HG03039 (cell line): ENCODE measurements around the gene GPER1.
"Not testable (repeated sequence)": the region's sequence is repeated elsewhere in the genome, so short reads cannot be mapped to it uniquely, and the experiment has no call there.

Experiments
- ATAC-seq: cut with Tn5 transposase; IDR thresholded peaks from one replicate; pipeline ENCODE4 v1.9.1; 2021; ENCODE audit warnings: mild to moderate bottlenecking, moderate library complexity; ENCODE audit not compliant: unreplicated experiment

The GPER1 gene

DNA sequence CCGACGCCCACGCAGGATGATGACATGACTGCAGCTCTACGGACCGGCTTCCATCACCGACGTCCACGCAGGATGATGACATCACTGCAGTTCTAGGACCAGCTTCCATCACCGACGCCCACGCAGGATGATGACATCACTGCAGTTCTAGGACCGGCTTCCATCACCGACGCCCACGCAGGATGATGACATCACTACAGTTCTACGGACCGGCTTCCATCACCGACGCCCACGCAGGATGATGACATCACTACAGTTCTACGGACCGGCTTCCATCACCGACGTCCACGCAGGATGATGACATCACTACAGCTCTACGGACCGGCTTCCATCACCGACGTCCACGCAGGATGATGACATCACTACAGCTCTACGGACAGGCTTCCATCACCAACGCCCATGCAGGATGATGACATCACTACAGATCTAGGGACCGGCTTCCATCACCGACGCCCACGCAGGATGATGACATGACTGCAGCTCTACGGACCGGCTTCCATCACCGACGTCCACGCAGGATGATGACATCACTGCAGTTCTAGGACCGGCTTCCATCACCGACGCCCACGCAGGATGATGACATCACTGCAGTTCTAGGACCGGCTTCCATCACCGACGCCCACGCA, 28.6 kb downstream of the GPER1 start:
- not testable (repeated sequence) for ATAC-seq

DNA sequence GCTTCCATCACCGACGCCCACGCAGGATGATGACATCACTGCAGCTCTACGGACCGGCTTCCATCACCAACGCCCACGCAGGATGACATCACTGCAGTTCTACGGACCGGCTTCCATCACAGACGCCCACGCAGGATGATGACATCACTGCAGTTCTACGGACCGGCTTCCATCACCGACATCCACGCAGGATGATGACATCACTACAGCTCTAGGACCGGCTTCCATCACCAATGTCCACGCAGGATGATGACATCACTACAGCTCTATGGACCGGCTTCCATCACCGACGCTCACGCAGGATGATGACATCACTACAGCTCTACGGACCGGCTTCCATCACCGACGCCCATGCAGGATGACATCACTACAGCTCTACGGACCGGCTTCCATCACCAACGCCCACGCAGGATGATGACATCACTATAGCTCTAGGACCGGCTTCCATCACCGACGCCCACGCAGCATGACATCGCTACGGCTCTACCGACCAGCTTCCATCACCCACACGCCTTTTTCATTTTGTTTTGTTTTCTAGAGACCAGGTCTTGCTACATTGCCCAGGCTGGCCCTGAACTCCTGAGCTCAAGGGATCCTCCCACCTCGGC, 29.5 kb downstream of the GPER1 start:
- ATAC-seq, result no peak

DNA sequence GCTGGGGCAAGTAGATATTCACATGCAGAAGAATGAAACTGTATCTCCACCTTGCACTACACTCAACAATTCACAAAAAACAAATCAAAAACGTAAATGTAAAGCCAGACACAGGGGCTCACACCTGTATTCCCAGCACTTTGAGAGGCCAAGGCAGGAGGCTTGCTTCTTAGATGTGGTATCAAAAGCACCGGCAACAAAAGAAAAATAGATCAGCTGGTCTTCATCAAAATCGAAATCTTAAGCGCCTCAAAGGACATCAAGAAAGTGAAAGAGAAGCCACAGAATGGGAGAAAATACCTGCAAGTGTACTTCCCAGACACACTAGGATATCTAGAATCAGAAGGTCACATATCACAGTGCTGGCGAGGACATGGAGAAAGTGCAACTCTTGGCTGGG, 31.3 kb downstream of the GPER1 start:
- ATAC-seq, result no peak

DNA sequence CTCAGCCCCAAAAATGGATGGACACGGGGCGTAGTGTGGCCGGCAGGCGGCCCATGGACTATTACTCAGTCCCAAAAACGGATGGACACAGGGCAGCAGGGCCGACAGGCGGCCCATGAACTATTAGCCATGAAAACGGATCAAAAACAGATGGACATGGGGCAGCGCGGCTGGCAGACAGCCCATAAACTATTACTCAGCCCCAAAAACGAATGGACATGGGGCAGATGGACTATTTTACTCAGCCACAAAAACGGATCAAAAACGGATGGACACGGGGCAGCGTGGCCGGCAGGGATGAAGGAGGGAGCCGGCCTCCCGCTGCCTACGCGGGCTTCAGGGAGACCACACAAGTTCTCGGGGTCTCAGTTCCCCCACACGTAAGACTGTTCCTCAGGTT, 32.9 kb downstream of the GPER1 start:
- no peak for ATAC-seq

DNA sequence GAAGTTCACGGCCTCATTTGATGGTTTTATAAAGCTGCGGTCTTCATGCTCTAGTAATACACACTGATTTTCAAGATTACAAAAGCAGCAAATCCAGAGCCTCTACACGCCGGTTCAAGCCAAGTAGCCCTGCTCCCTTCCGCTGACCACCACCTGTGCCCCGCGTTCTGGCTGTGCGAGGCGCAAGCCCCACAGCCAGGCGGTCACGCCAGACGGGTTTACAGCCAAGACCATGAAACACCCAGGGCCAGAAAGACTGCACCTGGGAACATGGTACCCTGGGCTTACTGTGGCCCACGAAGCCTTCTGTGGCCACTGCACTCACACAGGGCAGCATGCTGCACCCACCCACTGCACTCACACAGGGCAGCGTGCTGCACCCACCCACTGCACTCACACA, 33.6 kb downstream of the GPER1 start:
- ATAC-seq, result no peak

DNA sequence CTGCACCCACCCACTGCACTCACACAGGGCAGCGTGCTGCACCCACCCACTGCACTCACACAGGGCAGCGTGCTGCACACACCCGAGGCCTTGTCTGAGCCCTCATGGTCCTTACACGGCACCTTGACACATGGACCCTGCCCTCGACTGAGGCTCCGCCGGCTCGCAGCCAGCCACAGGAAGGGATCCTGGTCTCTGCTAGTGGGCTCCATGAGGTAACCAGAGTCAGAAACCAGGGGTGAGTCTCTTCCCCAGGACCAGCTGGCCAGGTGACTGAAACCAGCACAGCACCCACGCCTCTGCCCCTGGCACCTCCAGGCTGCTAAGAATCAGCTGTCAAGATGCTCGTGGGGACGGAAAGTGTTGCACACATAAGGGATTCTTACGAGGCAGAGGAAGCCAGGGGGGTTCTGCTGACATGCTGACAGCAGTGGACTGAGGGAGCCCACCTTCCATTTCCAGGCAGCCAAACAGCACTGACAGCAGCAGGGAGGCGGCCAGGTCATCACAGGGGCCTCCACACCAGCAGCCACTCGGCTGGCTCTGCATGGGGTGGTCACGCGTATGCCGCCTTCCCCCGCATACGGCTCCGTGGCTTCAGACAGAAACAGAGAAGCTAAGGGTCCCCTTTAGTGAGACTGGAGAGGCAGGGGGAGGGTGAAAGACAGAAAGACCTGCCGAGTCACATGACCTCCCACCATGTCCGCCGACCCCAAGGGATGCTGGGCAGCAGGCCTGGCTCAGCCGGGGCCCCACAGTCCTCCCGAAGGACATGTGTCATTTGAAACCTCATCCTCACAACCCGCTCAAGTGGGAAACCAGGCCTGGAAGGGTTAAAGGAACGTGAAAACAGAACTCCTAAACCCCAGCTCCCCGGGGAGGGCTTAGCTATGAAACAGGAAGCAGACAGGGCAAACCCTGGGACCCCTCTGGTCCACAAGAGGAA, 34.2 kb downstream of the GPER1 start:
- ATAC-seq, result no peak

DNA sequence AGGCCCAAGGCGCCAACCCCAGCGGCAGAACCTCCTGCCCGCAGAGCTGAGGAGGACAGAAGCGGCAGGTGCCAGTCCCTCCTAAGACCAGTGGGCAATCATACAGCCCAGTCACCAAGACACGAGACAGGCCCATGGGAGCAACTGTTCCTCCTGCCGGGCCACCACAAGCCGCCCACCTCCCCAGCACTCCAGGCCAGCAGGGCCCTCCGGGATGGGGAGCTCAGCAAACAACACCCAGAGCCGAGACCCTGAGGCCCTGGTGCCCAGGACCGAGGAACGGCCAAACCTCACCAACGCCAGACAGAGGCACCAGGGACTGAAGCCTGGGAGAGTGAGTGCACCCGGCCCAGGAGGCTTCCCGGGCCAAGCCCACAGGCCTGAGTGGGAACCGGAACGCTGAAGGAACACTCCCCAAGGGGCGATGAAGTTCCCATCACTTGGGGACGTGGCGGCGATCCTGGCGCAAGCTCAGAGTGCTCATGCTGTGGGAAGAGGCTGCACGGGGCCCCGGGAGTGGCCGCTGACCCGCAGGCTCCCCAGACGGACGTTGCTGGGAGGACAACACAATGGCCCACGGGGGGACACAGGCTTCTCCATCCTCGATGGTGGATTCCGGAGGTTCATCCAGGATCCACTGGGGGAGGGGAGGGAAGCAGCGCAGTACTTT, 35.1 kb downstream of the GPER1 start:
- ATAC-seq, result no peak

DNA sequence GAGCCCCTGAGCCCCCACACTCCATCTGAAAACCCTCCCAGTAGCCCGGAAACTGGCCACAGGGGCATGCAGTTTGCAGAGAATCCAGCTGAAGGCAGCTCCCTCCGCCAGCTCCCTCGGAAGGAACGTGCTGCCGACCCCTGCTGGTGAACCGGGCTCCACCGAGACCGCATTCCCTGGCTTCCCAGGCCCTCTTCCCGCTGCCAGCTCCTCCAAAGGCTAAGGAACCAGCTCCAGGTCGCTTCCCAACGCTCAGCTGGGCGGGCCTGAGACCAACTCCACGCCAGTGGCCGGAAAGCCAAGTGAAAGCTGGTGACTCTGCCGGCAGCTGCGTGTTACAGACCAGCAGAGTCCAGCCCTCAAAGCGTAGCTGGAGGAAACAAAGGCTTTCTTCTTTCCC, 35.8 kb downstream of the GPER1 start:
- no peak for ATAC-seq

DNA sequence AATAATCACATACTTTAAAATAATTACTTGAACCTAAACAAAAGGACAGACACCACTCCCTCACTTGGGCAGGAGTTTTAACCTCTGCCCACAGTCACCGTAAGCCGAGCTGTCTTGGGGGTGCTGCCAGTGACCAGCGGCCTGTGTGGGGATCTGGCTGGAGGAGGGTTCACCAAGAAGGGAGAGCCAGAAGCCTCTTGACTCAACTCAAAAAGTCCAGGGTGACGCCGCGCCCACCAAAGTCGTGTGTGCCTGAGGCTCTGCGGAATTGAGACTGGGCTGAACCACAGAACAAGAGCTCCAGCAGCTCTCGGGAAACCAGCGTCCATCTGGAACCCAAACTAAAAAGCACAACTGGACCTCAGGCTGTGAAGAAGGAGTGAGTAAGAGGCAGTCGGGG, 36.3 kb downstream of the GPER1 start:
- no peak for ATAC-seq

DNA sequence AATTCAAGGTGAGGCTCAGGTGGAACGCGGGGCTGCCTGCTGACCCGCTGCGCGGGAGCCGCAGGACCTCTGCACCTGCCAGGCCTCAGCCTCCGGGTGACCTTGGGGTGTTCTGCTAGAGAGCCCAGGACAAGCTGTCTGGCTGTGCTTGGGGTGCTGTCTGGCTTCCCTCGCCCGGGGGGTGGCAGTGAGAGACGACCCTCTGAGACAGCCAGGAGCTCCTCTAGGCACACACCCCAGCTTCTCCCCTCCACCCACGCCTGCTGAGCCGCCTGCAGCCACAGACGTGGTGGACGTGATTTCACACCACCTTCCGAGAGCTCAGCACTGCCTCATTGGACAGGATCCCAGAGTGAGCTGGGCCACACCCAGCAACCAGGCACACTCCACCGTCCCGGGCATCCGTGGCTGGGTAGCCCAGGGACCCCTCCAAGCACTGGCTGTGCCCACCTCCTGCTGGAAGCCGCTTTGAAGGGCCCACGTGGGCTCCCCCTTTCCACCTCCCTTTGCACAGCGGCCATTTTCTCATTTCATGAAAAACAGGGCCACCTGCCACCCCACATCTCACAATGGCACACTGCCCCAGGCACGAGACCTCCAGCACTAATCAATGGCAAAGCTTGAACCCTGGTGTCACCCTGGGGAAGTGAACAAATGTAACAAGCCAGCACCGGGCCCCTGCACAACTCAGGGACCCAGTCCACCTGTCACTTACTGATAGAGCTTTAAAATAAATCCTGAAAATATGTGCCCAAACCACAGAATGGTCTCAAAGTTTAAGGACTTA, 37.1 kb downstream of the GPER1 start:
- ATAC-seq, result no peak

DNA sequence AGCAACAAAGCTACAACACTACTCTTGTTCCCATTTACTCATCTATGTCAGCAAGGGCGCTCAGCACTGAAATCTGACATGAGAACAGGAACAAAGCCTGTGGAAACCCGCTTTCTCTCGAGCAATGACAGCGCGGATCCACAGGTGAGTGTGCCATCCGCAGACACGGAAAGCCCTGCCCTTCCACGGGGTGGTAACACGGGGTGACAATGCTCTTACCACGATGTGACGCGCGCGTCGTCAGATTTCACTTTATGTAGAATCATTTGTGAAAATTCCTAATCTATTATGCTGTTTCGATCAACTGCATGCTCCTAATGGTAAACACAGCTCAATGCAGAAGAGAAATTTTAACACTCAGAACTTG, 37.7 kb downstream of the GPER1 start:
- no peak for ATAC-seq

DNA sequence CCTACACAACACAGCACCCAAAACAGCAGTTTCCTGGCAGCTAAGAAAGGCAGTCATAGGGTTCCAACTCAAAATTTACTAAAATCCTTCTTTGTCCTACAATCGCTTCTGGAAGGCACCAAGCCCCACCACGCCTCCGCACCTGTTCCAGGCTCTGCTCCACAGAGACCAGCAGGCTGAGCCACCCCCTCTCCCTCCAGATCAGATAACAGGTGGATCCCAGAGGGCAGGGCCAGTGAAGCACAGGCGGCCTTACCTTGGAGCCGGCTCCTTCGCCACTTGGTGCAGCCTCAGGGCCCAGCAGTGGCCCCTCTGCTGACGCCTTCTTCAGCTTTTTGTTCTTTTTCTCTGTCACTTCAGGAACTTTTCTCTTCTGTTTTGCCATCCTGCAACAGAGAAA, 39.1 kb downstream of the GPER1 start:
- ATAC-seq, result no peak

DNA sequence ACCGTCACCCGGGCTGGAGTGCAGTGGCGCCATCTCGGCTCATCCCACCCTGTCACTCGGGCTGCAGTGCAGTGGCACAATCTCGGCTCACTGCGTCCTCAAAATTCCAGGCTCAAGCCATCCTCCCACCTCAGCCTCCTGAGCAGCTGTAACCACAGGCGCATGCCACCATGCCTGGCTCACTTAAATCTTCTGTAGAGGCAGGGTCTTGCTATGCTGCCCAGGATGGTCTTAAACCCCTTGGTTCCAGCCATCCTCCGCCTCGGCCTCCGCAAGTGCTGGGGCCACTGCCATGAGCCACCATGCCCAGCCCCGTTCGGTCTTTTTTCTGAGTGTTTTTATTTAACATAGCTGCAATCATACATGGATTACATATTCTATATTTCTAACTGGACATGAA, 41.5 kb downstream of the GPER1 start:
- no peak for ATAC-seq

DNA sequence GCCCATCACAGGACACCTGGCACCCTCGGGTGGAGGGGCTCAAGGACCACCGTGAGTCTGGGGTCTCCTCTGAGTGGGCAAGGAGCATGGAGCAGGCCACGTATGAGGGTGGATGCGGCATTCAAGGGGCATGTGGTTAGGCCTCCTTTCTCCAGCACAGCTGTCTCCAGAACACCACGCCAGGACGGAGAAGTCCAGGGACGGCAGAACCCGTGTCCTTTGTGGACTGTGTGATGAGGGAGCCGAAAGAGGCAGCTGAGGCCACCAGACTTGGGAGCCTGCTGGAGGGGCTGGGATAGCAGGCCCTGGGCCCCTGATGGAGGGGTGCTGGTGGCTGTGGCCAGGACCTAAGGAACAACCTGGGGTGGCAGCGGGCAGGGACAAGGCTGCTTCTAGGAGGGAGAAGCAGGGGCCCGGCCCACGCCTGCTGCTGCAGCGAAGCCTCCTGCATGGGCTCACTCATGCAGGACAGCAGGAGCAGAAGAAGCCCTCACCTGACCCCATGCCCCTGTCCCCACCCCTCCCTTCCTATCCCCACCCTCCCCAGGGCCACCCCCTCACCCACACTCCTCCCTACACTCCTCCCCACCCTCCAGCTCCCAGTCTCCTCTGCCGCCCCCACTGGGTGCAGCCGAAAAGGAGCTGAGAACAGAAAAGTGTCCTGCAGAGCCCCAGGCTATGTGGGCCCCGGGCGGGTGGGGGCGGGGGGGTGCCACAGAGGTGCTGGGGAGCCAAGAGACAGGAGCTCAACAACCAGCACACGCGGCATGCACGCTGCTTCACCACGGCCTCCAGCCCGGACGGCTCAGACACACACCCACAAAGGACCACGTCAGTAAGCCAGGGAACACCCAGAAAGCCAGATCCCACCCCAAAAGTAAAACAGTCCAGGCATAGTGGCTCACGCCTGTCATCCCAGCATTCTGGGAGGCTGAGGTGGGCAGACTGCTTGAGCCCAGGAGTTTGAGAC, 42.4 kb downstream of the GPER1 start:
- ATAC-seq, result no peak

DNA sequence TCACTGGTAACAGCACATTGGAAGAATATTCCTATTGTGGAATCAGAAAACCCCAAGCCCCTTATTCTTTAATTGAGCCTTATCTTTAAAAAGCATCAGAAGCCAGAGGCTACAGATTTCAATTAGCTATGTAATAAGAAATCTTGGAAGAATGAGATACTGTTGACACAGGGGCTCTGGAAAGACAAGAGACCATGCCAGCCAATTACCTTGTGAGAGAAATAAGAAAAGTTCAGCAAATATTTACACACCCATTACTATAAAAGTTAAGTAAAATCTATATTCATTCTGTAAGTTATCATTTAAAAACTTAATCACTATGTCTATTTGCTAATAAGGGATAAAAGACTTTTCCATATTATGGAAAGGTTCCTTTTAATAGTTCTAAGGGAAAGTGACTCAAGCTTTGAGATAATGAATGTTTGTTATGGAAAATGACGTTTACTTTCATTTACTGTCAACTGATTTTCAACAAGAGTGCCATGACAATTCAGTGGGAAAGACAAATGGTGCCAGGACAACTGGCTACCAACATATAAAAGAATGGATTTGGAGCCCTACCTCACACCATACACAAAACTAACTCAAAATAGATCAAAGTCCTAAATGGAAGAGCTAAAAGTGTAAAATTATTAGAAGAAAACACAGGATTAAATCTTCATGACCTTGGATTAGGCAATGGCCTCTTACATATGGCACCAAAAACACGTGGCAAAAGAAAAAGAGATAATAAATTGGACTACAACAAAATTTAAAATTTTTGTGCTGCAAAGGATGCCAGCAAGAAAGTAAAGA, 43.8 kb downstream of the GPER1 start:
- ATAC-seq, result no peak

DNA sequence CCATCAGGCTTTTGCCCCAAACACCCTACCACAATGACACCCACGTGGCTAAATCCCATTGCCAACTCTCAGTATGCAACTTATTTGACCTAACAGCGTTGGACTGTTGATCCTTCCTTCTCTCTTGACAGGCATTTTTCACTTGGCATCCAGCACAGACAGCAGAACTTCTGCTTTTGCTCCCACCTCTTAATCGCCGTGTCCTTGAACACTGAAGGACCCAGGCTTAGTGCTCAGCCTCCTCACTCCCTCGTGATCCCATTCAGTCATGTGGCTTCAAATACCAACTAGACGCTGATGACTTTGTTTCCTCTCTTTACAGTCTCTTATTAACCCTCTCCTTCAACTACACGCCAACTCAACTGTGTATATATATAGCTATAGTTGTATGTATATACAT, 47.0 kb downstream of the GPER1 start:
- ATAC-seq, result no peak

DNA sequence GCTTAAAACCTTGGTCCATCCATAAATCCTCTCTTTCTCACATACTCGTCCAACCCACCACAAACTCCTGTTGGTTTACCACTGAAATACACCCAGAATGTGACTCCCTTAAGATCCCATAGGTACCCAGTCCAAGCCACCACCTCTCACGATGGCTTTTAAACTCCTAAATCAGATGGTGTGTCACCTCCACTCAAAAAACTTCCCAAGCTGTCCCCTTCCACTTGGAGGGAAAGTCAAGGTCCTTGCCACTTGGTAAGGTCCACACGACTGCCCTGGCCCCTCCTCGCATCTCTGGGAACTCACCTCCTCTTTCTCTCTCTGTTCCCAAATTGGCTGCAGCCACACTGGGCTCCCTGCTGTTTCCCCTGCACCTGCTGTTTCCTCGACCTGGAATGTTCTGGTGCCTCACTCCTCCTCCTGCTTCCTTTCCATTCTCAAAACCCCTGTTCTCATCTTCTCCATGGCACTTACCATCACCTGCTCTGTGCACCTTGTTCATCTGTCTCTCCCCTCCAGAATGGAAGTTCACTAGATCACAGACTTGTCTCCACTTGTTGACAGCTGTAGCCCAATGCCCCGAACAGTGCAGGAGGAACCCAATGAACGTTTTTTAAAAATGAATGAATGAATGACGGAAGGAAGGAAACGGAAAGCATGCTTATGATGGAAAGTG, 49.1 kb downstream of the GPER1 start:
- ATAC-seq, result no peak

DNA sequence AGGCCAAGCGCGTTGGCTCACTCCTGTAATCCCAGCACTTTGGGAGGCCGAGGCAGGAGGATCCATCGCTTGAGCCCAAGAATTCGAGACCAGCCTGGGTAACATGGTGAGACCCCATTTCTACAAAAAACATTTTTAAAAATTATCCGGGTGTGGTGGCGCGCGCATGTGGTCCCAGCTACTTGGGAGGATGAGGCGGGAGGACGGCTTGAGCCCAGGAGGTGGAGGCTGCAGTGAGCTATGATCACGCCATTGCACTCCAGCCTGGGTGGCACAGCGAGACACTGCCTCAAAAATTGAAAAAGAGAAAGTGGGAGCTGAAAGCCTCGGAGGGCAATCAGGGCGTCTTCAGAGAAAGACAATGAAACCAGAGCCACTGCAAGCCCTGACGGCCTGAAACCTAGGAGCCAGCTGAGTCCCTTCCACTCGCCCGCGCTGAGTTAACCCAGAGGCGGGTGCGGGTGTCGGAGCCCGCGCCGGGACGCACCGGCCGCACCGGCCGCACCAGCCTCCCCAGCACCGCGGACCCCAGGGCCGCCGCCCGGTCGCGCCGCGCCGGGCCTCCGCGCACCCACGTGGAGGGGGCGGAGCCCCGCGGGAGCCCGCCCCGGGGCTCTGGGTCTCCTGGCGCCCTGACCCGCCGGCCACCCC, 49.7 kb downstream of the GPER1 start:
- peak; percentile 42 for ATAC-seq
